SU-DHL-6 (cell line): ENCODE measurements around the gene MADD.

ENCODE experiments used
- EZH2phosphoT487 ChIP-seq: fragments of 200-600 bp; sonication (generic), shearing (Covaris generic); conservative IDR thresholded peaks from 2 replicates; pipeline ENCODE4 v1.6.1; 2018; ENCODE audit warnings: mild to moderate bottlenecking, antibody characterized with exemption, low read length, moderate library complexity, mixed read lengths
- TF ChIP-seq, protein P1 (sequence below): fragments of 200-600 bp; sonication (generic); IDR thresholded peaks from one replicate; pipeline ENCODE4 v1.5.1; 2017; ENCODE audit warnings: antibody characterized with exemption, mild to moderate bottlenecking, low read length, moderate library complexity; ENCODE audit not compliant: insufficient read depth, poor library complexity, severe bottlenecking

DNA sequence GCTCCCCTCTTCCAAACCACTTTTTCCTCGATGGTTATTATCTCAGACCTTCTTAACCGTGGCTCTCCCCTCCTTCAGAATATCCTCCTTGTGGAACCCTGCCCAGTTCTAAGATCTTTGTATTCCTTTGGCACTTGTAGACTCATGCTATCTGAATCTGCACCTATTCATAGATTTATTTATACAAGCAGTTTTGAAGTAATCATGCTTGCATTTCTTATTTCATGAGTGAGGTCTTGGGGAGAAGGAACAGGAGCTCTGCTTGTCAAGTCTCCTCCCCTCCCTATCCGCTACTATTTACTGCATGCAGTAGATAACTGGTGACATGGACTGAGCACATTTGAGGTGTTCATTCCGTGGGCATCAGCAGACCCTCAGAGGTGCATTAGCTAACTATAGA, 5.4 kb upstream of the MADD start:
- TF ChIP-seq, protein P1, sequence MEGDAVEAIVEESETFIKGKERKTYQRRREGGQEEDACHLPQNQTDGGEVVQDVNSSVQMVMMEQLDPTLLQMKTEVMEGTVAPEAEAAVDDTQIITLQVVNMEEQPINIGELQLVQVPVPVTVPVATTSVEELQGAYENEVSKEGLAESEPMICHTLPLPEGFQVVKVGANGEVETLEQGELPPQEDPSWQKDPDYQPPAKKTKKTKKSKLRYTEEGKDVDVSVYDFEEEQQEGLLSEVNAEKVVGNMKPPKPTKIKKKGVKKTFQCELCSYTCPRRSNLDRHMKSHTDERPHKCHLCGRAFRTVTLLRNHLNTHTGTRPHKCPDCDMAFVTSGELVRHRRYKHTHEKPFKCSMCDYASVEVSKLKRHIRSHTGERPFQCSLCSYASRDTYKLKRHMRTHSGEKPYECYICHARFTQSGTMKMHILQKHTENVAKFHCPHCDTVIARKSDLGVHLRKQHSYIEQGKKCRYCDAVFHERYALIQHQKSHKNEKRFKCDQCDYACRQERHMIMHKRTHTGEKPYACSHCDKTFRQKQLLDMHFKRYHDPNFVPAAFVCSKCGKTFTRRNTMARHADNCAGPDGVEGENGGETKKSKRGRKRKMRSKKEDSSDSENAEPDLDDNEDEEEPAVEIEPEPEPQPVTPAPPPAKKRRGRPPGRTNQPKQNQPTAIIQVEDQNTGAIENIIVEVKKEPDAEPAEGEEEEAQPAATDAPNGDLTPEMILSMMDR: no peak
- no peak for TF ChIP-seq EZH2phosphoT487
